K562 (cell line): Measurements from ENCODE around the gene CTDNEP1. TPM values are rescaled to one million over a fixed set of nuclear protein-coding genes. Genes with fewer than 3 reads are reported as not detected.

Experiments
- ATAC-seq: fragments of 200-7000 bp; cut with Tn5 transposase; 3 replicates; pipeline ENCODE4 v1.9.1; 2020; ENCODE audit warnings: moderate library complexity
- BruUV-seq: library from RNA; stranded (reverse); fragments of 400-500 nt; replicated peaks from 2 replicates; lab custom pipeline; 2021; lab: Mats Ljungman, UMichigan
- CTCF ChIA-PET: fragments of 300-600 bp; formaldehyde crosslinking; extraction: SDS; loops from one replicate; lab custom pipeline; 2021; ENCODE audit warnings: low intra/inter-chr PET ratio; lab: Yijun Ruan, JAX
- POLR2A ChIA-PET: fragments of 300-600, 350-650 bp; sonication (Branson Sonifier 250); formaldehyde crosslinking; extraction: SDS; loops from one replicate; lab custom pipeline; 2021; ENCODE audit warnings: antibody characterized with exemption, inconsistent platforms; lab: Yijun Ruan, JAX
- DNase-seq, 4 experiments: peaks; one replicate each; pipeline versions ENCODE4 v3.0.0 to v3.0.0-alpha.2; 2011 to 2018; ENCODE audit warnings: low spot score in 3 of 4, mixed read lengths in 3 of 4; ENCODE audit errors: extremely low read depth in 1 of 4
- FAIRE-seq: peaks from 2 replicates; lab custom pipeline; 2011; peaks lifted over from hg19 to GRCh38; lab: Jason Lieb, UNC
- H2AFZ ChIP-seq: 2 replicates; pipeline ENCODE4 v1.6.0; 2011; ENCODE audit warnings: low read depth, low read length, control low read depth, inconsistent platforms
- H3K27ac ChIP-seq: fragments of 200-600 bp; 3 replicates; pipeline ENCODE4 v1.8.0; 2011; ENCODE audit warnings: low read depth, mild to moderate bottlenecking, control low read depth, inconsistent platforms, low read length, moderate library complexity, mixed read lengths; ENCODE audit errors: extremely low read depth
- H3K27me3 ChIP-seq, 2 experiments: fragments of 300-600 bp in 1 of 2; 2 replicates in 1 of 2; 3 replicates in 1 of 2; pipeline versions ENCODE4 v1.6.0 to v1.8.0; 2011; ENCODE audit warnings: inconsistent platforms in 2 of 2, low read length in 2 of 2, mild to moderate bottlenecking in 1 of 2, mixed read lengths in 1 of 2, moderate library complexity in 1 of 2; ENCODE audit not compliant: control insufficient read depth in 2 of 2, insufficient read depth in 2 of 2
- H3K36me3 ChIP-seq: fragments of 300-600 bp; 3 replicates; pipeline ENCODE4 v1.8.0; 2011; ENCODE audit warnings: mild to moderate bottlenecking, low read length, inconsistent platforms; ENCODE audit not compliant: control insufficient read depth, insufficient read depth
- H3K4me1 ChIP-seq, 2 experiments: fragments of 200-600 bp in 1 of 2; replicated peaks in 1 of 2; 2 replicates in 1 of 2; 3 replicates in 1 of 2; pipeline versions ENCODE4 v1.5.1 to v1.8.0; 2011; ENCODE audit warnings: inconsistent platforms in 2 of 2, low read length in 2 of 2, mild to moderate bottlenecking in 1 of 2, mixed read lengths in 1 of 2, moderate library complexity in 1 of 2; ENCODE audit not compliant: control insufficient read depth in 2 of 2, insufficient read depth in 2 of 2
- H3K4me2 ChIP-seq: 2 replicates; pipeline ENCODE4 v1.6.1; 2011; ENCODE audit warnings: low read length, control low read depth, inconsistent platforms, mixed read lengths; ENCODE audit not compliant: insufficient read depth
- H3K4me3 ChIP-seq: fragments of 200-600 bp; sonication (generic), shearing (Covaris generic); 2 replicates; pipeline ENCODE4 v1.5.1; 2016; ENCODE audit warnings: control low read depth, inconsistent platforms
- H3K79me2 ChIP-seq: fragments of 200-600 bp; 3 replicates; pipeline ENCODE4 v1.8.0; 2011; ENCODE audit warnings: low read length, inconsistent platforms; ENCODE audit not compliant: control insufficient read depth, insufficient read depth
- H3K9ac ChIP-seq, 2 experiments: 2 replicates each; pipeline versions ENCODE4 v1.6.0 to v1.6.1; 2011; ENCODE audit warnings: low read depth in 2 of 2, low read length in 2 of 2, control low read depth in 1 of 2, inconsistent platforms in 1 of 2, mild to moderate bottlenecking in 1 of 2, mixed read lengths in 1 of 2; ENCODE audit not compliant: insufficient read depth in 1 of 2
- H3K9me1 ChIP-seq: one replicate; pipeline ENCODE4 v1.6.0; 2011; ENCODE audit warnings: inconsistent platforms, mild to moderate bottlenecking, low read length, moderate library complexity; ENCODE audit not compliant: control insufficient read depth, insufficient read depth
- H3K9me3 ChIP-seq: replicated peaks from 2 replicates; pipeline ENCODE4 v1.5.1; 2011; ENCODE audit warnings: low read depth, low read length, inconsistent platforms; ENCODE audit not compliant: control insufficient read depth, insufficient read depth
- H4K20me1 ChIP-seq: replicated peaks from 2 replicates; pipeline ENCODE4 v1.6.1; 2011; ENCODE audit warnings: low read length, inconsistent platforms, mixed read lengths; ENCODE audit not compliant: control insufficient read depth, insufficient read depth
- HCFC1 ChIP-seq: IDR thresholded peaks from 2 replicates; pipeline ENCODE4 v1.6.1; 2012; ENCODE audit warnings: low read depth, low read length, improper control_type of control experiment
- JUN ChIP-seq, 2 experiments: sonication (generic) in 1 of 2; formaldehyde crosslinking in 1 of 2; IDR thresholded peaks; 2 replicates each; pipeline versions ENCODE4 v1.6.1 to v1.8.0; 2012 to 2022; ENCODE audit warnings: borderline replicate concordance in 2 of 2, mild to moderate bottlenecking in 2 of 2, improper control_type of control experiment in 1 of 2, low read depth in 1 of 2, low read length in 1 of 2, missing genetic modification reagents in 1 of 2
- SAFB2 ChIP-seq: fragments of 200-400 bp; formaldehyde crosslinking; IDR thresholded peaks from 2 replicates; pipeline ENCODE4 v1.6.1; 2018; ENCODE audit warnings: borderline replicate concordance, low read length, low read depth, moderate library complexity; ENCODE audit not compliant: severe bottlenecking
- STAG1 ChIP-seq: sonication (generic); formaldehyde crosslinking; IDR thresholded peaks from 2 replicates; pipeline ENCODE4 v1.5.0; 2020; ENCODE audit warnings: missing genetic modification reagents, borderline replicate concordance
- WGBS: fragments of 100-300 bp; shearing (Covaris generic); methylation state at CpG from one replicate; pipeline ENCODE4 v1.1.6; 2016; ENCODE audit warnings: low coverage, mixed read lengths; ENCODE audit not compliant: insufficient coverage; ENCODE audit errors: missing lambda C conversion rate; 5-methylcytosine and 5-hydroxymethylcytosine counted together
- in situ Hi-C: fragments of 300-500 bp; cut with MboI; formaldehyde crosslinking; loops from 4 replicates; pipeline ENCODE4 v1.15.0; 2018; ENCODE audit warnings: inconsistent platforms, mixed read lengths
- intact Hi-C: fragments of 100-400 bp; cut with micrococcal nuclease; formaldehyde crosslinking; loops from 2 replicates; pipeline ENCODE4 v1.14.2; 2022
- polyA plus RNA-seq, 8 experiments: library from polyadenylated mRNA; depleted of rRNA in 4 of 8; stranded (reverse) in 5 of 8; unstranded in 3 of 8; fragments of >200 nt; fragmentation: Nextera tagmentation in 2 of 8; fragmentation: Illumina TruSeq in 1 of 8; extraction: Ambion mirVana in 2 of 8; extraction: Trizol in 1 of 8; gene quantifications; 2 replicates each; pipeline versions ENCODE4 v1.2.1 to v1.2.3, GENCODE V29; 2011 to 2014; ENCODE audit warnings: inconsistent platforms in 1 of 8, missing spikeins in 1 of 8
- total RNA-seq, 7 experiments: library from RNA; depleted of rRNA in 6 of 7; stranded (reverse); fragments of >200 nt in 6 of 7; fragmentation: Illumina TruSeq in 2 of 7; extraction: Trizol in 2 of 7; gene quantifications; 2 replicates each; pipeline versions ENCODE4 v1.2.1 to v1.2.3, GENCODE V29; 2011 to 2021; ENCODE audit warnings: low replicate concordance in 1 of 7
- TF ChIP-seq, protein P1 (sequence below): fragments of 250-450 bp; sonication (Bioruptor Pico); IDR thresholded peaks from 2 replicates; pipeline ENCODE4 v1.8.0; 2022; ENCODE audit warnings: moderate library complexity, mild to moderate bottlenecking, inconsistent platforms
- TF ChIP-seq, protein P2 (sequence below): sonication (generic); formaldehyde crosslinking; IDR thresholded peaks from 2 replicates; pipeline ENCODE4 v1.8.0; 2023; ENCODE audit warnings: missing genetic modification reagents, mild to moderate bottlenecking, borderline replicate concordance
- TF ChIP-seq, protein P3 (sequence below): fragments of 450-650 bp; formaldehyde crosslinking; IDR thresholded peaks from 2 replicates; pipeline ENCODE4 v1.4.0; 2020; ENCODE audit warnings: mild to moderate bottlenecking, moderate library complexity

CTDNEP1 gene
- total and polyA plus RNA-seq, 9 of the 15 experiments (the other 6 are each of a cell fraction or from before 2014, with no cell fraction given): 10.7 to 150 (median 28.5) TPM

- WGBS: 96% methylated on average over 8 of the region's 16 CpGs
- 0 out of 2 replicates have a peak, but pooled peaks cover 3% of the 10 kb centered on the region for H4K20me1 ChIP-seq
- CTCF ChIA-PET: no interaction called here
Measured at GRCh38 chr17:7203391-7203790, 48.1 kb downstream of the CTDNEP1 start.

More at GRCh38 chr17:7203391-7203790, 48.1 kb downstream of the CTDNEP1 start:
- no peak for FAIRE-seq
- Histone ChIP-seq H3K4me2 (no peak overlapping the region), H3K27ac (no peak overlapping the region), H3K9me1 (no peaks in the 10 kb centered on the region), H3K9me3 (no peaks in the 10 kb centered on the region), H3K9ac (no peak overlapping the region), H2AFZ (no peak overlapping the region), H3K4me1 (peaks cover 7 to 32% of the 10 kb centered on the region in 2 experiments; a peak in 4 of 5 replicates), H3K79me2 (no peaks in the 10 kb centered on the region), H3K36me3 (peaks cover 21% of the 10 kb centered on the region; the same call in 2 of the 3 replicates), H3K4me3 (no peak overlapping the region), H3K27me3 (no peaks in the 10 kb centered on the region)
- TF ChIP-seq SAFB2 (no peak), HCFC1 (no peak), STAG1 (CRISPR knock-in tag) (no peak), JUN (IDR thresholded peaks at IDR 0.05; ENCODE audit: borderline replicate concordance, low read depth, low read length) (no peak), JUN (CRISPR knock-in tag; IDR thresholded peaks at IDR 0.05; ENCODE audit: borderline replicate concordance) (no peak)
- TF ChIP-seq, protein P1, sequence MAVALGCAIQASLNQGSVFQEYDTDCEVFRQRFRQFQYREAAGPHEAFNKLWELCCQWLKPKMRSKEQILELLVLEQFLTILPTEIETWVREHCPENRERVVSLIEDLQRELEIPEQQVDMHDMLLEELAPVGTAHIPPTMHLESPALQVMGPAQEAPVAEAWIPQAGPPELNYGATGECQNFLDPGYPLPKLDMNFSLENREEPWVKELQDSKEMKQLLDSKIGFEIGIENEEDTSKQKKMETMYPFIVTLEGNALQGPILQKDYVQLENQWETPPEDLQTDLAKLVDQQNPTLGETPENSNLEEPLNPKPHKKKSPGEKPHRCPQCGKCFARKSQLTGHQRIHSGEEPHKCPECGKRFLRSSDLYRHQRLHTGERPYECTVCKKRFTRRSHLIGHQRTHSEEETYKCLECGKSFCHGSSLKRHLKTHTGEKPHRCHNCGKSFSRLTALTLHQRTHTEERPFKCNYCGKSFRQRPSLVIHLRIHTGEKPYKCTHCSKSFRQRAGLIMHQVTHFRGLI (CRISPR knock-in tag): no peak
- TF ChIP-seq, protein P2, sequence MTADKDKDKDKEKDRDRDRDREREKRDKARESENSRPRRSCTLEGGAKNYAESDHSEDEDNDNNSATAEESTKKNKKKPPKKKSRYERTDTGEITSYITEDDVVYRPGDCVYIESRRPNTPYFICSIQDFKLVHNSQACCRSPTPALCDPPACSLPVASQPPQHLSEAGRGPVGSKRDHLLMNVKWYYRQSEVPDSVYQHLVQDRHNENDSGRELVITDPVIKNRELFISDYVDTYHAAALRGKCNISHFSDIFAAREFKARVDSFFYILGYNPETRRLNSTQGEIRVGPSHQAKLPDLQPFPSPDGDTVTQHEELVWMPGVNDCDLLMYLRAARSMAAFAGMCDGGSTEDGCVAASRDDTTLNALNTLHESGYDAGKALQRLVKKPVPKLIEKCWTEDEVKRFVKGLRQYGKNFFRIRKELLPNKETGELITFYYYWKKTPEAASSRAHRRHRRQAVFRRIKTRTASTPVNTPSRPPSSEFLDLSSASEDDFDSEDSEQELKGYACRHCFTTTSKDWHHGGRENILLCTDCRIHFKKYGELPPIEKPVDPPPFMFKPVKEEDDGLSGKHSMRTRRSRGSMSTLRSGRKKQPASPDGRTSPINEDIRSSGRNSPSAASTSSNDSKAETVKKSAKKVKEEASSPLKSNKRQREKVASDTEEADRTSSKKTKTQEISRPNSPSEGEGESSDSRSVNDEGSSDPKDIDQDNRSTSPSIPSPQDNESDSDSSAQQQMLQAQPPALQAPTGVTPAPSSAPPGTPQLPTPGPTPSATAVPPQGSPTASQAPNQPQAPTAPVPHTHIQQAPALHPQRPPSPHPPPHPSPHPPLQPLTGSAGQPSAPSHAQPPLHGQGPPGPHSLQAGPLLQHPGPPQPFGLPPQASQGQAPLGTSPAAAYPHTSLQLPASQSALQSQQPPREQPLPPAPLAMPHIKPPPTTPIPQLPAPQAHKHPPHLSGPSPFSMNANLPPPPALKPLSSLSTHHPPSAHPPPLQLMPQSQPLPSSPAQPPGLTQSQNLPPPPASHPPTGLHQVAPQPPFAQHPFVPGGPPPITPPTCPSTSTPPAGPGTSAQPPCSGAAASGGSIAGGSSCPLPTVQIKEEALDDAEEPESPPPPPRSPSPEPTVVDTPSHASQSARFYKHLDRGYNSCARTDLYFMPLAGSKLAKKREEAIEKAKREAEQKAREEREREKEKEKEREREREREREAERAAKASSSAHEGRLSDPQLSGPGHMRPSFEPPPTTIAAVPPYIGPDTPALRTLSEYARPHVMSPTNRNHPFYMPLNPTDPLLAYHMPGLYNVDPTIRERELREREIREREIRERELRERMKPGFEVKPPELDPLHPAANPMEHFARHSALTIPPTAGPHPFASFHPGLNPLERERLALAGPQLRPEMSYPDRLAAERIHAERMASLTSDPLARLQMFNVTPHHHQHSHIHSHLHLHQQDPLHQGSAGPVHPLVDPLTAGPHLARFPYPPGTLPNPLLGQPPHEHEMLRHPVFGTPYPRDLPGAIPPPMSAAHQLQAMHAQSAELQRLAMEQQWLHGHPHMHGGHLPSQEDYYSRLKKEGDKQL (CRISPR knock-in tag): no peak
- TF ChIP-seq, protein P3, sequence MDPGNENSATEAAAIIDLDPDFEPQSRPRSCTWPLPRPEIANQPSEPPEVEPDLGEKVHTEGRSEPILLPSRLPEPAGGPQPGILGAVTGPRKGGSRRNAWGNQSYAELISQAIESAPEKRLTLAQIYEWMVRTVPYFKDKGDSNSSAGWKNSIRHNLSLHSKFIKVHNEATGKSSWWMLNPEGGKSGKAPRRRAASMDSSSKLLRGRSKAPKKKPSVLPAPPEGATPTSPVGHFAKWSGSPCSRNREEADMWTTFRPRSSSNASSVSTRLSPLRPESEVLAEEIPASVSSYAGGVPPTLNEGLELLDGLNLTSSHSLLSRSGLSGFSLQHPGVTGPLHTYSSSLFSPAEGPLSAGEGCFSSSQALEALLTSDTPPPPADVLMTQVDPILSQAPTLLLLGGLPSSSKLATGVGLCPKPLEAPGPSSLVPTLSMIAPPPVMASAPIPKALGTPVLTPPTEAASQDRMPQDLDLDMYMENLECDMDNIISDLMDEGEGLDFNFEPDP: no peak
- ATAC-seq: no peak
- no TSS peak for BruUV-seq
- POLR2A ChIA-PET: no interaction called here
- DNase-seq: no peak
- intact Hi-C loops: no loop called here
- in situ Hi-C loops: no loop called here
